HEK293 (cell line): ENCODE results near the gene TAF5.

Source experiments
- FEZF1 ChIP-seq: fragments of 450-650 bp; formaldehyde crosslinking; IDR thresholded peaks from 2 replicates; pipeline ENCODE4 v1.5.1; 2016; ENCODE audit warnings: missing biosample characterization, missing genetic modification characterization
- HOXD13 ChIP-seq: sonication (generic); formaldehyde crosslinking; IDR thresholded peaks from 2 replicates; pipeline ENCODE4 v1.8.0; 2022; ENCODE audit warnings: missing genetic modification reagents, borderline replicate concordance
- IKZF3 ChIP-seq: fragments of 450-650 bp; IDR thresholded peaks from 2 replicates; pipeline ENCODE4 v1.5.0; 2018; ENCODE audit warnings: missing biosample characterization, mild to moderate bottlenecking, missing genetic modification characterization, moderate library complexity
- MZF1 ChIP-seq: fragments of 450-650 bp; formaldehyde crosslinking; IDR thresholded peaks from 2 replicates; pipeline ENCODE4 v1.5.1; 2017; ENCODE audit warnings: missing biosample characterization, missing genetic modification characterization, borderline replicate concordance
- SP7 ChIP-seq: fragments of 450-650 bp; formaldehyde crosslinking; IDR thresholded peaks from 2 replicates; pipeline ENCODE4 v1.5.1; 2016; ENCODE audit warnings: missing biosample characterization, missing genetic modification characterization
- ZBTB48 ChIP-seq: fragments of 450-650 bp; formaldehyde crosslinking; IDR thresholded peaks from 2 replicates; pipeline ENCODE4 v1.5.1; 2016; ENCODE audit warnings: missing biosample characterization, missing genetic modification characterization
- ZNF174 ChIP-seq: fragments of 450-650 bp; formaldehyde crosslinking; IDR thresholded peaks from 2 replicates; pipeline ENCODE4 v1.5.0; 2017; ENCODE audit warnings: missing biosample characterization, mild to moderate bottlenecking, missing genetic modification characterization
- ZNF184 ChIP-seq: fragments of 450-650 bp; IDR thresholded peaks from 2 replicates; pipeline ENCODE4 v1.5.1; 2018; ENCODE audit warnings: missing biosample characterization, mild to moderate bottlenecking, missing genetic modification characterization
- ZNF211 ChIP-seq: fragments of 450-650 bp; formaldehyde crosslinking; IDR thresholded peaks from 2 replicates; pipeline ENCODE4 v1.5.1; 2016; ENCODE audit warnings: low read depth, missing biosample characterization, missing genetic modification characterization
- ZNF239 ChIP-seq: fragments of 450-650 bp; formaldehyde crosslinking; IDR thresholded peaks from 2 replicates; pipeline ENCODE4 v1.5.1; 2016; ENCODE audit warnings: missing biosample characterization, missing genetic modification characterization
- ZNF248 ChIP-seq: fragments of 450-650 bp; formaldehyde crosslinking; IDR thresholded peaks from 2 replicates; pipeline ENCODE4 v1.5.1; 2017; ENCODE audit warnings: missing biosample characterization, missing genetic modification characterization
- ZNF433 ChIP-seq: fragments of 450-650 bp; formaldehyde crosslinking; IDR thresholded peaks from 2 replicates; pipeline ENCODE4 v1.5.1; 2016; ENCODE audit warnings: missing biosample characterization, missing genetic modification characterization, low read depth
- ZNF521 ChIP-seq: fragments of 450-650 bp; formaldehyde crosslinking; IDR thresholded peaks from 2 replicates; pipeline ENCODE4 v1.5.1; 2017; ENCODE audit warnings: missing biosample characterization, mild to moderate bottlenecking, missing genetic modification characterization
- ZNF596 ChIP-seq: fragments of 450-650 bp; IDR thresholded peaks from 2 replicates; pipeline ENCODE4 v1.5.0; 2018; ENCODE audit warnings: missing biosample characterization, mild to moderate bottlenecking, missing genetic modification characterization, moderate library complexity
- ZNF629 ChIP-seq: fragments of 450-650 bp; formaldehyde crosslinking; IDR thresholded peaks from 2 replicates; pipeline ENCODE4 v1.5.1; 2017; ENCODE audit warnings: missing biosample characterization, missing genetic modification characterization
- ZNF664 ChIP-seq: fragments of 450-650 bp; formaldehyde crosslinking; IDR thresholded peaks from 2 replicates; pipeline ENCODE4 v1.5.1; 2016; ENCODE audit warnings: missing biosample characterization, missing genetic modification characterization
- ZNF747 ChIP-seq: fragments of 450-650 bp; formaldehyde crosslinking; IDR thresholded peaks from 2 replicates; pipeline ENCODE4 v1.5.1; 2016; ENCODE audit warnings: missing biosample characterization, missing genetic modification characterization
- ZSCAN23 ChIP-seq: fragments of 450-650 bp; formaldehyde crosslinking; IDR thresholded peaks from 2 replicates; pipeline ENCODE4 v1.5.1; 2016; ENCODE audit warnings: missing biosample characterization, missing genetic modification characterization
- ZXDB ChIP-seq: fragments of 450-650 bp; formaldehyde crosslinking; IDR thresholded peaks from 2 replicates; pipeline ENCODE4 v1.5.1; 2016; ENCODE audit warnings: missing biosample characterization, missing genetic modification characterization
- TF ChIP-seq, protein P1 (sequence below): fragments of 450-650 bp; formaldehyde crosslinking; IDR thresholded peaks from 2 replicates; pipeline ENCODE4 v1.5.1; 2016; ENCODE audit warnings: missing biosample characterization, missing genetic modification characterization
- TF ChIP-seq, protein P2 (sequence below): fragments of 450-650 bp; formaldehyde crosslinking; IDR thresholded peaks from 2 replicates; pipeline ENCODE4 v1.5.1; 2016; ENCODE audit warnings: missing biosample characterization, missing genetic modification characterization
- TF ChIP-seq, protein P3 (sequence below): fragments of 450-650 bp; formaldehyde crosslinking; IDR thresholded peaks from 2 replicates; pipeline ENCODE4 v1.5.1; 2017; ENCODE audit warnings: missing biosample characterization, missing genetic modification characterization
- TF ChIP-seq, protein P4 (sequence below): fragments of 450-650 bp; formaldehyde crosslinking; IDR thresholded peaks from 2 replicates; pipeline ENCODE4 v1.5.1; 2016; ENCODE audit warnings: missing biosample characterization, missing genetic modification characterization
- TF ChIP-seq, protein P5 (sequence below): fragments of 450-650 bp; formaldehyde crosslinking; IDR thresholded peaks from 2 replicates; pipeline ENCODE4 v1.5.1; 2016; ENCODE audit warnings: missing biosample characterization, missing genetic modification characterization
- TF ChIP-seq, protein P6 (sequence below): fragments of 450-650 bp; formaldehyde crosslinking; IDR thresholded peaks from 2 replicates; pipeline ENCODE4 v1.5.1; 2017; ENCODE audit warnings: missing biosample characterization, missing genetic modification characterization
- TF ChIP-seq, protein P7 (sequence below): fragments of 450-650 bp; IDR thresholded peaks from 2 replicates; pipeline ENCODE4 v1.5.1; 2018; ENCODE audit warnings: missing biosample characterization, missing genetic modification characterization
- TF ChIP-seq, protein P8 (sequence below): fragments of 450-650 bp; formaldehyde crosslinking; IDR thresholded peaks from 2 replicates; pipeline ENCODE4 v1.5.1; 2016; ENCODE audit warnings: missing biosample characterization, missing genetic modification characterization

TAF5 gene

DNA sequence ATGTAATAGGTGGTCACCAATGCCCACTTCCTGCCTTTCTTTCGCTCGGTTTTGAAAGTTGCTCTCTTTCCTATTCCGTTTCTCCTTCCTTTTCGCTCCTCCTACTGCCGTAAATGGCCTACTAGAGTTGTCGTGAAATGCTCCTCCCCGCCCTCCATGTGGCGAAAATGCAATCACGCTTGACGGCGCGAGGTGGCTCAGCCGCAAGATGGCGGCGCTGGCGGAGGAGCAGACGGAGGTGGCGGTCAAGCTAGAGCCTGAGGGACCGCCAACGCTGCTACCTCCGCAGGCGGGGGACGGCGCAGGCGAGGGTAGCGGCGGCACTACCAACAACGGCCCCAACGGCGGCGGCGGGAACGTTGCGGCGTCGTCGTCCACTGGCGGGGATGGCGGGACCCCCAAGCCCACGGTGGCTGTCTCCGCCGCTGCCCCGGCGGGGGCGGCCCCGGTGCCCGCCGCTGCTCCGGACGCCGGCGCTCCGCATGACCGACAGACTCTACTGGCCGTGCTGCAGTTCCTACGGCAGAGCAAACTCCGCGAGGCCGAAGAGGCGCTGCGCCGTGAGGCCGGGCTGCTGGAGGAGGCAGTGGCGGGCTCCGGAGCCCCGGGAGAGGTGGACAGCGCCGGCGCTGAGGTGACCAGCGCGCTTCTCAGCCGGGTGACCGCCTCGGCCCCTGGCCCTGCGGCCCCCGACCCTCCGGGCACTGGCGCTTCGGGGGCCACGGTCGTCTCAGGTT is at the start of gene TAF5 (continued):
- TF ChIP-seq, protein P1, sequence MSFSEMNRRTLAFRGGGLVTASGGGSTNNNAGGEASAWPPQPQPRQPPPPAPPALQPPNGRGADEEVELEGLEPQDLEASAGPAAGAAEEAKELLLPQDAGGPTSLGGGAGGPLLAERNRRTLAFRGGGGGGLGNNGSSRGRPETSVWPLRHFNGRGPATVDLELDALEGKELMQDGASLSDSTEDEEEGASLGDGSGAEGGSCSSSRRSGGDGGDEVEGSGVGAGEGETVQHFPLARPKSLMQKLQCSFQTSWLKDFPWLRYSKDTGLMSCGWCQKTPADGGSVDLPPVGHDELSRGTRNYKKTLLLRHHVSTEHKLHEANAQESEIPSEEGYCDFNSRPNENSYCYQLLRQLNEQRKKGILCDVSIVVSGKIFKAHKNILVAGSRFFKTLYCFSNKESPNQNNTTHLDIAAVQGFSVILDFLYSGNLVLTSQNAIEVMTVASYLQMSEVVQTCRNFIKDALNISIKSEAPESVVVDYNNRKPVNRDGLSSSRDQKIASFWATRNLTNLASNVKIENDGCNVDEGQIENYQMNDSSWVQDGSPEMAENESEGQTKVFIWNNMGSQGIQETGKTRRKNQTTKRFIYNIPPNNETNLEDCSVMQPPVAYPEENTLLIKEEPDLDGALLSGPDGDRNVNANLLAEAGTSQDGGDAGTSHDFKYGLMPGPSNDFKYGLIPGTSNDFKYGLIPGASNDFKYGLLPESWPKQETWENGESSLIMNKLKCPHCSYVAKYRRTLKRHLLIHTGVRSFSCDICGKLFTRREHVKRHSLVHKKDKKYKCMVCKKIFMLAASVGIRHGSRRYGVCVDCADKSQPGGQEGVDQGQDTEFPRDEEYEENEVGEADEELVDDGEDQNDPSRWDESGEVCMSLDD (tag by site-specific recombination) = no peak
- TF ChIP-seq ZSCAN23 (tag by site-specific recombination) (no peak), ZNF211 (no peak), SP7 (tag by site-specific recombination) (peak; percentile 69; the same call in 1 of the 2 replicates), IKZF3 (tag by site-specific recombination) (no peak), MZF1 (tag by site-specific recombination) (no peak), ZNF747 (tag by site-specific recombination) (no peak), ZNF664 (tag by site-specific recombination) (no peak), ZNF596 (no peak), ZNF521 (tag by site-specific recombination) (no peak), ZBTB48 (tag by site-specific recombination) (peak; percentile 32; the same call in 1 of the 2 replicates), ZNF629 (tag by site-specific recombination) (peak; percentile 52; the same call in 1 of the 2 replicates), ZNF239 (no peak), ZNF248 (tag by site-specific recombination) (no peak), ZXDB (tag by site-specific recombination) (peak; percentile 60), ZNF184 (tag by site-specific recombination) (0 out of 2 replicates have a peak, but pooled peaks have one; percentile 12), FEZF1 (peak; percentile 48; the same call in 1 of the 2 replicates), ZNF433 (no peak), HOXD13 (0 out of 2 replicates have a peak, but pooled peaks have one; percentile 54), ZNF174 (tag by site-specific recombination) (no peak)
- TF ChIP-seq, protein P2, sequence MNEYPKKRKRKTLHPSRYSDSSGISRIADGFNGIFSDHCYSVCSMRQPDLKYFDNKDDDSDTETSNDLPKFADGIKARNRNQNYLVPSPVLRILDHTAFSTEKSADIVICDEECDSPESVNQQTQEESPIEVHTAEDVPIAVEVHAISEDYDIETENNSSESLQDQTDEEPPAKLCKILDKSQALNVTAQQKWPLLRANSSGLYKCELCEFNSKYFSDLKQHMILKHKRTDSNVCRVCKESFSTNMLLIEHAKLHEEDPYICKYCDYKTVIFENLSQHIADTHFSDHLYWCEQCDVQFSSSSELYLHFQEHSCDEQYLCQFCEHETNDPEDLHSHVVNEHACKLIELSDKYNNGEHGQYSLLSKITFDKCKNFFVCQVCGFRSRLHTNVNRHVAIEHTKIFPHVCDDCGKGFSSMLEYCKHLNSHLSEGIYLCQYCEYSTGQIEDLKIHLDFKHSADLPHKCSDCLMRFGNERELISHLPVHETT (tag by site-specific recombination) = peak; percentile 87
- TF ChIP-seq, protein P3, sequence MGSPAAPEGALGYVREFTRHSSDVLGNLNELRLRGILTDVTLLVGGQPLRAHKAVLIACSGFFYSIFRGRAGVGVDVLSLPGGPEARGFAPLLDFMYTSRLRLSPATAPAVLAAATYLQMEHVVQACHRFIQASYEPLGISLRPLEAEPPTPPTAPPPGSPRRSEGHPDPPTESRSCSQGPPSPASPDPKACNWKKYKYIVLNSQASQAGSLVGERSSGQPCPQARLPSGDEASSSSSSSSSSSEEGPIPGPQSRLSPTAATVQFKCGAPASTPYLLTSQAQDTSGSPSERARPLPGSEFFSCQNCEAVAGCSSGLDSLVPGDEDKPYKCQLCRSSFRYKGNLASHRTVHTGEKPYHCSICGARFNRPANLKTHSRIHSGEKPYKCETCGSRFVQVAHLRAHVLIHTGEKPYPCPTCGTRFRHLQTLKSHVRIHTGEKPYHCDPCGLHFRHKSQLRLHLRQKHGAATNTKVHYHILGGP (tag by site-specific recombination) = no peak
- TF ChIP-seq, protein P4, sequence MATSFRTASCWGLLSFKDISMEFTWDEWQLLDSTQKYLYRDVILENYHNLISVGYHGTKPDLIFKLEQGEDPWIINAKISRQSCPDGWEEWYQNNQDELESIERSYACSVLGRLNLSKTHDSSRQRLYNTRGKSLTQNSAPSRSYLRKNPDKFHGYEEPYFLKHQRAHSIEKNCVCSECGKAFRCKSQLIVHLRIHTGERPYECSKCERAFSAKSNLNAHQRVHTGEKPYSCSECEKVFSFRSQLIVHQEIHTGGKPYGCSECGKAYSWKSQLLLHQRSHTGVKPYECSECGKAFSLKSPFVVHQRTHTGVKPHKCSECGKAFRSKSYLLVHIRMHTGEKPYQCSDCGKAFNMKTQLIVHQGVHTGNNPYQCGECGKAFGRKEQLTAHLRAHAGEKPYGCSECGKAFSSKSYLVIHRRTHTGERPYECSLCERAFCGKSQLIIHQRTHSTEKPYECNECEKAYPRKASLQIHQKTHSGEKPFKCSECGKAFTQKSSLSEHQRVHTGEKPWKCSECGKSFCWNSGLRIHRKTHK (tag by site-specific recombination) = no peak
- TF ChIP-seq, protein P5, sequence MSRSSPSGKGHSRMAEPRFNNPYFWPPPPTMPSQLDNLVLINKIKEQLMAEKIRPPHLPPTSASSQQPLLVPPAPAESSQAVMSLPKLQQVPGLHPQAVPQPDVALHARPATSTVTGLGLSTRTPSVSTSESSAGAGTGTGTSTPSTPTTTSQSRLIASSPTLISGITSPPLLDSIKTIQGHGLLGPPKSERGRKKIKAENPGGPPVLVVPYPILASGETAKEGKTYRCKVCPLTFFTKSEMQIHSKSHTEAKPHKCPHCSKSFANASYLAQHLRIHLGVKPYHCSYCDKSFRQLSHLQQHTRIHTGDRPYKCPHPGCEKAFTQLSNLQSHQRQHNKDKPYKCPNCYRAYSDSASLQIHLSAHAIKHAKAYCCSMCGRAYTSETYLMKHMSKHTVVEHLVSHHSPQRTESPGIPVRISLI (tag by site-specific recombination) = no peak
- TF ChIP-seq, protein P6, sequence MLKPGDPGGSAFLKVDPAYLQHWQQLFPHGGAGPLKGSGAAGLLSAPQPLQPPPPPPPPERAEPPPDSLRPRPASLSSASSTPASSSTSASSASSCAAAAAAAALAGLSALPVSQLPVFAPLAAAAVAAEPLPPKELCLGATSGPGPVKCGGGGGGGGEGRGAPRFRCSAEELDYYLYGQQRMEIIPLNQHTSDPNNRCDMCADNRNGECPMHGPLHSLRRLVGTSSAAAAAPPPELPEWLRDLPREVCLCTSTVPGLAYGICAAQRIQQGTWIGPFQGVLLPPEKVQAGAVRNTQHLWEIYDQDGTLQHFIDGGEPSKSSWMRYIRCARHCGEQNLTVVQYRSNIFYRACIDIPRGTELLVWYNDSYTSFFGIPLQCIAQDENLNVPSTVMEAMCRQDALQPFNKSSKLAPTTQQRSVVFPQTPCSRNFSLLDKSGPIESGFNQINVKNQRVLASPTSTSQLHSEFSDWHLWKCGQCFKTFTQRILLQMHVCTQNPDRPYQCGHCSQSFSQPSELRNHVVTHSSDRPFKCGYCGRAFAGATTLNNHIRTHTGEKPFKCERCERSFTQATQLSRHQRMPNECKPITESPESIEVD (tag by site-specific recombination) = no peak
- TF ChIP-seq, protein P7, sequence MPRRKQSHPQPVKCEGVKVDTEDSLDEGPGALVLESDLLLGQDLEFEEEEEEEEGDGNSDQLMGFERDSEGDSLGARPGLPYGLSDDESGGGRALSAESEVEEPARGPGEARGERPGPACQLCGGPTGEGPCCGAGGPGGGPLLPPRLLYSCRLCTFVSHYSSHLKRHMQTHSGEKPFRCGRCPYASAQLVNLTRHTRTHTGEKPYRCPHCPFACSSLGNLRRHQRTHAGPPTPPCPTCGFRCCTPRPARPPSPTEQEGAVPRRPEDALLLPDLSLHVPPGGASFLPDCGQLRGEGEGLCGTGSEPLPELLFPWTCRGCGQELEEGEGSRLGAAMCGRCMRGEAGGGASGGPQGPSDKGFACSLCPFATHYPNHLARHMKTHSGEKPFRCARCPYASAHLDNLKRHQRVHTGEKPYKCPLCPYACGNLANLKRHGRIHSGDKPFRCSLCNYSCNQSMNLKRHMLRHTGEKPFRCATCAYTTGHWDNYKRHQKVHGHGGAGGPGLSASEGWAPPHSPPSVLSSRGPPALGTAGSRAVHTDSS (tag by site-specific recombination) = peak; percentile 37; the same call in 1 of the 2 replicates
- TF ChIP-seq, protein P8, sequence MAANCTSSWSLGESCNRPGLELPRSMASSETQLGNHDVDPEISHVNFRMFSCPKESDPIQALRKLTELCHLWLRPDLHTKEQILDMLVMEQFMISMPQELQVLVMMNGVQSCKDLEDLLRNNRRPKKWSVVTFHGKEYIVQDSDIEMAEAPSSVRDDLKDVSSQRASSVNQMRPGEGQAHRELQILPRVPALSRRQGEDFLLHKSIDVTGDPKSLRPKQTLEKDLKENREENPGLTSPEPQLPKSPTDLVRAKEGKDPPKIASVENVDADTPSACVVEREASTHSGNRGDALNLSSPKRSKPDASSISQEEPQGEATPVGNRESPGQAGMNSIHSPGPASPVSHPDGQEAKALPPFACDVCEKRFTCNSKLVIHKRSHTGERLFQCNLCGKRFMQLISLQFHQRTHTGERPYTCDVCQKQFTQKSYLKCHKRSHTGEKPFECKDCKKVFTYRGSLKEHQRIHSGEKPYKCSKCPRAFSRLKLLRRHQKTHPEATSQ (tag by site-specific recombination) = 0 out of 2 replicates have a peak, but pooled peaks have one; percentile 33
